Panc1 (cell line): ENCODE results near the gene LRMDA. TPM values are rescaled to one million over a fixed set of nuclear protein-coding genes. Genes with fewer than 3 reads are reported as not detected.

Experiments used
- ATAC-seq: fragments of 200-7000 bp; cut with Tn5 transposase; 2 replicates; pipeline ENCODE4 v1.9.1; 2020; ENCODE audit warnings: mild to moderate bottlenecking, moderate library complexity
- BruUV-seq: library from RNA; stranded (reverse); fragments of 400-500 nt; replicated peaks from 2 replicates; lab custom pipeline; 2021; lab: Mats Ljungman, UMichigan
- CTCF ChIA-PET: fragments of 300-600 bp; sonication (Branson Sonifier 250); formaldehyde crosslinking; loops from one replicate; lab custom pipeline; 2022; ENCODE audit warnings: antibody characterized with exemption; lab: Charles Lee
- POLR2A ChIA-PET: fragments of 300-600 bp; sonication (Branson Sonifier 250); formaldehyde crosslinking; loops from one replicate; lab custom pipeline; 2022; ENCODE audit warnings: antibody characterized with exemption; lab: Charles Lee
- DNase-seq: peaks from one replicate; pipeline ENCODE4 v3.0.0-alpha.2; 2010; ENCODE audit warnings: low read depth, low spot score
- H3K27ac ChIP-seq: 2 replicates; pipeline ENCODE4 v1.5.1; 2011; ENCODE audit warnings: mild to moderate bottlenecking, low read length, inconsistent platforms
- H3K27me3 ChIP-seq: fragments of 200-500 bp; sonication (Bioruptor generic); 2 replicates; pipeline ENCODE4 v1.6.0; 2014; ENCODE audit warnings: low read length, inconsistent platforms; ENCODE audit not compliant: control insufficient read depth, insufficient read depth
- H3K36me3 ChIP-seq: fragments of 200-500 bp; sonication (Bioruptor generic); 2 replicates; pipeline ENCODE4 v1.5.1; 2014; ENCODE audit warnings: inconsistent platforms, mild to moderate bottlenecking, low read length, moderate library complexity; ENCODE audit not compliant: control insufficient read depth, insufficient read depth
- H3K4me1 ChIP-seq: 2 replicates; pipeline ENCODE4 v1.5.1; 2011; ENCODE audit warnings: inconsistent platforms, mild to moderate bottlenecking, low read length, moderate library complexity; ENCODE audit not compliant: control insufficient read depth, insufficient read depth
- H3K4me3 ChIP-seq, 2 experiments: 2 replicates each; pipeline ENCODE4 v1.5.1; 2011 to 2012; ENCODE audit warnings: low read depth in 2 of 2, low read length in 2 of 2, mild to moderate bottlenecking in 2 of 2, inconsistent platforms in 1 of 2, moderate library complexity in 1 of 2
- H3K9me3 ChIP-seq: fragments of 200-500 bp; sonication (Bioruptor generic); 2 replicates; pipeline ENCODE4 v1.5.1; 2014; ENCODE audit warnings: low read depth, mild to moderate bottlenecking, inconsistent platforms, low read length, moderate library complexity; ENCODE audit not compliant: control insufficient read depth, insufficient read depth
- POLR2AphosphoS5 ChIP-seq: IDR thresholded peaks from 2 replicates; pipeline ENCODE4 v1.6.1; 2012; ENCODE audit warnings: mild to moderate bottlenecking, low read depth, low read length, moderate library complexity
- REST ChIP-seq, 2 experiments: IDR thresholded peaks; 2 replicates each; pipeline ENCODE4 v1.6.1; 2011 to 2012; ENCODE audit warnings: low read depth in 2 of 2, control low read depth in 1 of 2, low read length in 1 of 2, mild to moderate bottlenecking in 1 of 2, moderate library complexity in 1 of 2; ENCODE audit not compliant: insufficient read depth in 1 of 2
- SIN3A ChIP-seq: IDR thresholded peaks from 2 replicates; pipeline ENCODE4 v1.6.1; 2012; ENCODE audit warnings: low read depth, mild to moderate bottlenecking, low read length, moderate library complexity, borderline replicate concordance; ENCODE audit not compliant: insufficient read depth
- TCF7L2 ChIP-seq: IDR thresholded peaks from 2 replicates; pipeline ENCODE4 v1.6.1; 2011; ENCODE audit warnings: mild to moderate bottlenecking, low read depth, low read length, inconsistent platforms
- in situ Hi-C: cut with HindIII; loops from 2 replicates; pipeline ENCODE4 v1.10.0; 2016; ENCODE audit warnings: low sequenced_read_pairs, low pct_unique_long_range_greater_than_20kb
- intact Hi-C: fragments of 100-400 bp; cut with micrococcal nuclease; formaldehyde crosslinking; loops from one replicate; pipeline ENCODE4 v1.10.0; 2022; ENCODE audit not compliant: unreplicated experiment
- total RNA-seq: library from RNA; stranded (reverse); gene quantifications from one replicate; pipeline ENCODE4 v1.2.1, GENCODE V29; 2021; ENCODE audit not compliant: unreplicated experiment
- TF ChIP-seq, protein P1 (sequence below): fragments of 450-650 bp; IDR thresholded peaks from 2 replicates; pipeline ENCODE4 v1.5.1; 2017; ENCODE audit warnings: mild to moderate bottlenecking

The LRMDA gene
- total RNA-seq, 1 experiment from 2014 or later, result 1.2 TPM

- in situ Hi-C loops, result no loop called here
- no peaks in the 10 kb centered on the region for H3K9me3 ChIP-seq
- DNase-seq (no peak), ATAC-seq (no peak)
- H3K27me3 ChIP-seq, result no peaks in the 10 kb centered on the region
- no peak overlapping the region for H3K4me3 ChIP-seq
- no peaks in the 10 kb centered on the region for H3K36me3 ChIP-seq
- POLR2A ChIA-PET, result no interaction called here
- no TSS peak for BruUV-seq
- TF ChIP-seq REST (IDR thresholded peaks at IDR 0.05; ENCODE audit: insufficient read depth in 1 of 2, low read depth in 2 of 2, low read length in 1 of 2), result no peak
- TF ChIP-seq TCF7L2, result no peak
- TF ChIP-seq, protein P1, sequence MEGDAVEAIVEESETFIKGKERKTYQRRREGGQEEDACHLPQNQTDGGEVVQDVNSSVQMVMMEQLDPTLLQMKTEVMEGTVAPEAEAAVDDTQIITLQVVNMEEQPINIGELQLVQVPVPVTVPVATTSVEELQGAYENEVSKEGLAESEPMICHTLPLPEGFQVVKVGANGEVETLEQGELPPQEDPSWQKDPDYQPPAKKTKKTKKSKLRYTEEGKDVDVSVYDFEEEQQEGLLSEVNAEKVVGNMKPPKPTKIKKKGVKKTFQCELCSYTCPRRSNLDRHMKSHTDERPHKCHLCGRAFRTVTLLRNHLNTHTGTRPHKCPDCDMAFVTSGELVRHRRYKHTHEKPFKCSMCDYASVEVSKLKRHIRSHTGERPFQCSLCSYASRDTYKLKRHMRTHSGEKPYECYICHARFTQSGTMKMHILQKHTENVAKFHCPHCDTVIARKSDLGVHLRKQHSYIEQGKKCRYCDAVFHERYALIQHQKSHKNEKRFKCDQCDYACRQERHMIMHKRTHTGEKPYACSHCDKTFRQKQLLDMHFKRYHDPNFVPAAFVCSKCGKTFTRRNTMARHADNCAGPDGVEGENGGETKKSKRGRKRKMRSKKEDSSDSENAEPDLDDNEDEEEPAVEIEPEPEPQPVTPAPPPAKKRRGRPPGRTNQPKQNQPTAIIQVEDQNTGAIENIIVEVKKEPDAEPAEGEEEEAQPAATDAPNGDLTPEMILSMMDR, result no peak
- no peak for TF ChIP-seq POLR2AphosphoS5
- no peak for TF ChIP-seq SIN3A
- CTCF ChIA-PET, result no interaction called here
- intact Hi-C loops, result no loop called here
- no peak overlapping the region for H3K27ac ChIP-seq
- no peaks in the 10 kb centered on the region for H3K4me1 ChIP-seq
Observed at GRCh38 chr10:76192694-76193320, 761.4 kb downstream of the LRMDA start.

GRCh38 chr10:76195654-76196390 is 764.4 kb downstream of the LRMDA start:
- no peaks in the 10 kb centered on the region for H3K27me3 ChIP-seq

More at GRCh38 chr10:76195654-76196390, 764.4 kb downstream of the LRMDA start:
- DNase-seq, result no peak
- intact Hi-C loops, result no loop called here
- ATAC-seq, result no peak
- in situ Hi-C loops, result no loop called here
- Histone ChIP-seq H3K36me3 (no peaks in the 10 kb centered on the region), H3K4me1 (no peaks in the 10 kb centered on the region), H3K9me3 (no peaks in the 10 kb centered on the region), H3K27ac (no peak overlapping the region), H3K4me3 (no peak overlapping the region)
- no TSS peak for BruUV-seq
- ChIA-PET CTCF (interaction anchor here (0.6 kb wide), 2 partner anchors 116 to 772 kb away, joined by 3 to 5 read pairs; no protein-coding TSS in a partner anchor), POLR2A (no interaction called here)
- no peak for TF ChIP-seq REST (IDR thresholded peaks at IDR 0.05; ENCODE audit: insufficient read depth in 1 of 2, low read depth in 2 of 2, low read length in 1 of 2)
- TF ChIP-seq, protein P1, result no peak
- TF ChIP-seq SIN3A, result no peak
- no peak for TF ChIP-seq TCF7L2
- TF ChIP-seq POLR2AphosphoS5, result no peak
